ENCODE data around the gene DDR1. TPM values are rescaled to one million over a fixed set of nuclear protein-coding genes. Genes with fewer than 3 reads are reported as not detected.

The DDR1 gene
- polyA plus RNA-seq, result 104 to 178 TPM (median 152 TPM) in 3 replicates
- polyA plus RNA-seq (2011; ENCODE audit: low read depth), result 28.2 TPM
- polyA plus RNA-seq (2011; cell fraction: cytosol; rRNA removed), result 52.6 and 78.8 TPM in 2 replicates
- polyA plus RNA-seq (2011; cell fraction: nucleus; rRNA removed), result 361 and 438 TPM in 2 replicates
- 113 and 227 TPM in 2 replicates for polyA plus RNA-seq (2012; ENCODE audit: low replicate concordance)
- 175 to 367 TPM (median 287 TPM) in 3 replicates for polyA minus RNA-seq
- 399 TPM for polyA minus RNA-seq (2011; cell fraction: cytosol; rRNA and poly(A)+ RNA removed)
- 550 and 554 TPM in 2 replicates for polyA minus RNA-seq (2011; cell fraction: nucleus; rRNA and poly(A)+ RNA removed)

- peaks cover 11% of the 10 kb centered on the region for H4K20me1 ChIP-seq (ENCODE audit: control insufficient read depth, extremely low read depth, insufficient read depth, low read length)
- no peaks in the 10 kb centered on the region for H3K9me3 ChIP-seq (ENCODE audit: control insufficient read depth, low read depth, low read length)
- peaks cover 52% of the 10 kb centered on the region for H3K79me2 ChIP-seq (ENCODE audit: control insufficient read depth, insufficient read depth, low read length)
- DNase-seq (ENCODE audit: low read depth, low spot score) (peak; percentile 84), FAIRE-seq (no peak)
- dilution Hi-C loops (cut with MboI; ENCODE audit: extremely low pct_ligation_motif_present, low sequenced_read_pairs), result no loop called here
- peaks cover 6 to 10% of the 10 kb centered on the region in 2 experiments for H3K36me3 ChIP-seq (ENCODE audit: control insufficient read depth in 2 of 2, extremely low read depth in 1 of 2, insufficient read depth in 2 of 2, low read length in 2 of 2)
- H3K4me3 ChIP-seq (ENCODE audit: control insufficient read depth in 2 of 3, extremely low read depth in 1 of 3, insufficient read depth in 2 of 3, low read depth in 1 of 3, low read length in 3 of 3), result peak within 1 kb of the TSS; percentile 72 to 87 (median 84)
- H3K27me3 ChIP-seq (ENCODE audit: control insufficient read depth, extremely low read depth, insufficient read depth, low read length), result no peaks in the 10 kb centered on the region
- H3K9ac ChIP-seq (ENCODE audit: control insufficient read depth, extremely low read depth, insufficient read depth, low read length), result peak within 1 kb of the TSS; percentile 99
- H3K27ac ChIP-seq (ENCODE audit: control insufficient read depth, insufficient read depth, low read length), result peak within 1 kb of the TSS; percentile 98
- no peak within 1 kb of the TSS for H2AFZ ChIP-seq (ENCODE audit: control insufficient read depth, low read length)
- H3K9me1 ChIP-seq (ENCODE audit: control insufficient read depth, extremely low read depth, insufficient read depth, low read length), result peaks cover 5% of the 10 kb centered on the region
- H3K4me2 ChIP-seq (ENCODE audit: control insufficient read depth, extremely low read depth, insufficient read depth, low read depth, low read length), result peak within 1 kb of the TSS; percentile 86
- peaks cover 51% of the 10 kb centered on the region for H3K4me1 ChIP-seq (ENCODE audit: control insufficient read depth, extremely low read depth, insufficient read depth, low read length)
- no peak for TF ChIP-seq EZH2 (IDR thresholded peaks at IDR 0.05; ENCODE audit: low read length)
- TF ChIP-seq, protein P1, sequence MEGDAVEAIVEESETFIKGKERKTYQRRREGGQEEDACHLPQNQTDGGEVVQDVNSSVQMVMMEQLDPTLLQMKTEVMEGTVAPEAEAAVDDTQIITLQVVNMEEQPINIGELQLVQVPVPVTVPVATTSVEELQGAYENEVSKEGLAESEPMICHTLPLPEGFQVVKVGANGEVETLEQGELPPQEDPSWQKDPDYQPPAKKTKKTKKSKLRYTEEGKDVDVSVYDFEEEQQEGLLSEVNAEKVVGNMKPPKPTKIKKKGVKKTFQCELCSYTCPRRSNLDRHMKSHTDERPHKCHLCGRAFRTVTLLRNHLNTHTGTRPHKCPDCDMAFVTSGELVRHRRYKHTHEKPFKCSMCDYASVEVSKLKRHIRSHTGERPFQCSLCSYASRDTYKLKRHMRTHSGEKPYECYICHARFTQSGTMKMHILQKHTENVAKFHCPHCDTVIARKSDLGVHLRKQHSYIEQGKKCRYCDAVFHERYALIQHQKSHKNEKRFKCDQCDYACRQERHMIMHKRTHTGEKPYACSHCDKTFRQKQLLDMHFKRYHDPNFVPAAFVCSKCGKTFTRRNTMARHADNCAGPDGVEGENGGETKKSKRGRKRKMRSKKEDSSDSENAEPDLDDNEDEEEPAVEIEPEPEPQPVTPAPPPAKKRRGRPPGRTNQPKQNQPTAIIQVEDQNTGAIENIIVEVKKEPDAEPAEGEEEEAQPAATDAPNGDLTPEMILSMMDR (optimal IDR thresholded peaks at IDR 0.05 in 1 of 3, IDR thresholded peaks at IDR 0.05 in 1 of 3, conservative IDR thresholded peaks at IDR 0.05 in 1 of 3; ENCODE audit: extremely low read depth in 1 of 3, insufficient read depth in 2 of 3, low read length in 3 of 3), result no peak
These were observed at the start of gene DDR1 for GRCh38 chr6:30883685-30884520. Gene DDR1 (plus strand): TSS chr6:30884519. CDS start chr6:30888730, 4,211 bp downstream.

DNA sequence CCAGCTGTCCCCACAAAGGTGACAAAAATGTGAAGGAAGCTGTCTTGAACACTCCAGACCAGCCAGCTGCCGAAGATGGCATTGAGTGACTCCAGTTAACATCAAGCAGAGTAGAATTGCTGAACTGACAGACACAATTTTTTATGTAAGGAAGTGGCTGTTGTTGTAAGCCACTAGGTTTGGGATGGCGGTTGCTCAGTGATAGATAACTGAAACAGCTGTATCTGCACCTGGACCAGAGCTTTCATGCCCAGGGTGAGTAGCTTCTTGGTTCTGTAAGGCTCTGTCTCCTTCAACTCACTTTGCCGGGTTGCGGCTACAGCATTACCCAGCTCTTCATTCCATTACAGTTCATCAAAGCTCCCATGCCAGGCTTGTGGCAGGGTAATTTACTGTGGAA is 49.7 kb upstream of the DDR1 start:
- H3K4me1 ChIP-seq (ENCODE audit: control insufficient read depth, extremely low read depth, insufficient read depth, low read length), result peaks cover 2% of the 10 kb centered on the region
- no peak overlapping the region for H3K4me2 ChIP-seq (ENCODE audit: control insufficient read depth, extremely low read depth, insufficient read depth, low read depth, low read length)
- H3K36me3 ChIP-seq (ENCODE audit: control insufficient read depth in 2 of 2, extremely low read depth in 1 of 2, insufficient read depth in 2 of 2, low read length in 2 of 2), result no peaks in the 10 kb centered on the region
- H3K79me2 ChIP-seq (ENCODE audit: control insufficient read depth, insufficient read depth, low read length), result no peaks in the 10 kb centered on the region
- H3K27ac ChIP-seq (ENCODE audit: control insufficient read depth, insufficient read depth, low read length), result no peak overlapping the region
- H3K9me3 ChIP-seq (ENCODE audit: control insufficient read depth, low read depth, low read length), result no peaks in the 10 kb centered on the region
- no peaks in the 10 kb centered on the region for H3K27me3 ChIP-seq (ENCODE audit: control insufficient read depth, extremely low read depth, insufficient read depth, low read length)
- no peak overlapping the region for H3K9ac ChIP-seq (ENCODE audit: control insufficient read depth, extremely low read depth, insufficient read depth, low read length)
- no peaks in the 10 kb centered on the region for H3K9me1 ChIP-seq (ENCODE audit: control insufficient read depth, extremely low read depth, insufficient read depth, low read length)
- dilution Hi-C loops (cut with MboI; ENCODE audit: extremely low pct_ligation_motif_present, low sequenced_read_pairs), result no loop called here
- no peak for TF ChIP-seq EZH2 (IDR thresholded peaks at IDR 0.05; ENCODE audit: low read length)
- TF ChIP-seq, protein P1 (optimal IDR thresholded peaks at IDR 0.05 in 1 of 3, IDR thresholded peaks at IDR 0.05 in 1 of 3, conservative IDR thresholded peaks at IDR 0.05 in 1 of 3; ENCODE audit: extremely low read depth in 1 of 3, insufficient read depth in 2 of 3, low read length in 3 of 3), result no peak
- H4K20me1 ChIP-seq (ENCODE audit: control insufficient read depth, extremely low read depth, insufficient read depth, low read length), result no peaks in the 10 kb centered on the region
- DNase-seq (ENCODE audit: low read depth, low spot score) (no peak), FAIRE-seq (no peak)
- H2AFZ ChIP-seq (ENCODE audit: control insufficient read depth, low read length), result no peak overlapping the region
- no peak overlapping the region for H3K4me3 ChIP-seq (ENCODE audit: control insufficient read depth in 2 of 3, extremely low read depth in 1 of 3, insufficient read depth in 2 of 3, low read depth in 1 of 3, low read length in 3 of 3)
